HG02884 (cell line): Measurements from ENCODE around the gene ASNS.
A peak's percentile ranks its signal among the peaks of the same experiment; 100 is the strongest.

Experiments used
- ATAC-seq: cut with Tn5 transposase; IDR thresholded peaks from one replicate; pipeline ENCODE4 v1.9.1; 2021; ENCODE audit warnings: mild to moderate bottlenecking, moderate library complexity; ENCODE audit not compliant: unreplicated experiment

The ASNS gene

DNA sequence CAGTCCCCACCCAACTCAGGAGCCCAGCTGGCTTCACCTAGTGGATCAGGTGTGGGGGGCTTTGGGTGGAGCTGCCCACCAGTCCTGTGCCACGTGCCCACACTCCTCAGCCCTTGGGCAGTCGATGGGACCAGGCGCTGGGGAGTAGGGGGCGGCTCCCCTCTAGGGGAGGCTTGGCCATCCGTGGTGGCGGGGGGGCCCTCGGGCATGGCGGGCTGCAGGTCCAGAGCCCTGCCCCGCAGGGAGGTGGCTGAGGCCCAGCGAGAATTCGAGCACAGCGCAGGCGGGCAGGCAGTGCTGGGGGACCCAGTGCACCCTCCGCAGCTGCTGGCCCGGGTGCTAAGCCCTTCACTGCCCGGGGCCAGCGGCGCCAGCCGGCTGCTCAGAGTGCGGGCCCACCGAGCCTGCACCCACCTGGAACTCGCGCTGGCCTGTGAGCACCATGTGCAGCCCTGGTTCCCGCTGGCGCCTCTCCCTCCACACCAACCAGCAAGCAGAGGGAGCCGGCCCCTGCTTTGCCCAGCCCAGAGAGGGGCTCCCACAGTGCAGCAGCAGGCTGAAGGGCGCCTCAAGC lies 29.3 kb downstream of the ASNS start:
- ATAC-seq, result no peak

DNA sequence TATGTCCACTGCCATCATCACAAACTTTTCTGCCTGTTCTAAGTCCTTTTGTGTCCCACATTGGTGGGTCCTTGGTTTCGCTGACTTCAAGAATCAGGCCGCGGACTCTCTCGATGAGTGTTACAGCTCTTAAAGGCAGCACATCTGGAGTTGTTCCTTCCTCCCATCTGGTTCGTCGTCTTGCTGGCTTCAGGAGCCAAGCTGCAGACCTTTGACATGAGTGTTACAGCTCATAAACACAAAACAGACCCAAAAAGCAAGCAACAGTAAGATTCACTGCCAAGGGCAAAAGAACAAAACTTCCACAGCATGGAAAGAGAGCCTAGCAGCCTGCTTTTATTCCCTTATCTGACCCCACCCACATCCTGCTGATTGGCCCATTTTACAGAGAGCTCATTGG lies 30.2 kb downstream of the ASNS start:
- no peak for ATAC-seq

- ATAC-seq, result peak; percentile 88
Observed at GRCh38 chr7:97835296-97836138, 36.7 kb downstream of the ASNS start.

DNA sequence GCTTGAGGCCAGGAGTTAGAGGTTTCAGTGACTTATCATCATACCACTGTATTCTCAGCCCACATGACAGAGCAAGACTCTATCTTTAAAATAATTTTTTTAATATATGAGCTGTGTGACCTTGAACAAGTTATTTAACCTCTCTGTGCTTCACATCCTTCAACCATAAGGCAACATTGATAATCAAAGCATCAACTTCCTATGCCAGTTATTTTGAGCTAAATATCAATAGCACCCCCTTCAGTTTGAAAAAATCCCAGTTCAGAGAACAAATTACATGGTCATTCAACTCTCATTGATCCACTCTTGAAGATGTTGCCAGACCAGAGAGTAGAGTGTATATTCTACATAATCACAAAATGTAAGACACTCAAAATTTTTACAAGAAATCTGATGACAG lies 53.0 kb downstream of the ASNS start:
- ATAC-seq, result no peak

GRCh38 chr7:97818066-97818663 lies 54.0 kb downstream of the ASNS start:
- no peak for ATAC-seq
